MM.1S (cell line): Measurements from ENCODE around the gene LAMA3.

Source experiments
- DNase-seq: peaks from one replicate; pipeline ENCODE4 v3.0.0-alpha.2; 2015
- H2AFZ ChIP-seq: fragments of 300-600 bp; sonication (generic); 2 replicates; pipeline ENCODE4 v1.6.0; 2016; ENCODE audit warnings: antibody characterized with exemption, low read length
- H3F3A ChIP-seq: fragments of 300-600 bp; sonication (generic); 2 replicates; pipeline ENCODE4 v1.6.1; 2016; ENCODE audit warnings: mild to moderate bottlenecking, antibody characterized with exemption, low read length, moderate library complexity, mixed read lengths; ENCODE audit not compliant: insufficient read depth
- H3K27ac ChIP-seq: fragments of 300-600 bp; sonication (generic); 2 replicates; pipeline ENCODE4 v1.5.1; 2016; ENCODE audit warnings: mild to moderate bottlenecking, low read length
- H3K27me3 ChIP-seq: fragments of 300-600 bp; sonication (generic); replicated peaks from 2 replicates; pipeline ENCODE4 v1.6.0; 2016; ENCODE audit warnings: low read length; ENCODE audit not compliant: insufficient read depth
- H3K36me3 ChIP-seq: fragments of 300-600 bp; sonication (generic); replicated peaks from 2 replicates; pipeline ENCODE4 v1.6.1; 2016; ENCODE audit warnings: mild to moderate bottlenecking, low read length, mixed read lengths; ENCODE audit not compliant: insufficient read depth
- H3K4me1 ChIP-seq: fragments of 300-600 bp; sonication (generic); 2 replicates; pipeline ENCODE4 v1.6.1; 2016; ENCODE audit warnings: low read length, mixed read lengths
- H3K4me2 ChIP-seq: fragments of 300-600 bp; sonication (generic); 2 replicates; pipeline ENCODE4 v1.6.0; 2016; ENCODE audit warnings: low read depth, low read length
- H3K4me3 ChIP-seq: fragments of 300-600 bp; sonication (generic); 2 replicates; pipeline ENCODE4 v1.5.1; 2016; ENCODE audit warnings: low read length, mixed read lengths
- H3K79me2 ChIP-seq: fragments of 300-600 bp; sonication (generic); 2 replicates; pipeline ENCODE4 v1.6.1; 2016; ENCODE audit warnings: mixed run types, low read length, mixed read lengths
- H3K9ac ChIP-seq: fragments of 300-600 bp; sonication (generic); 2 replicates; pipeline ENCODE4 v1.6.1; 2016; ENCODE audit warnings: low read length, mixed read lengths
- H3K9me2 ChIP-seq: fragments of 300-600 bp; sonication (generic); replicated peaks from 2 replicates; pipeline ENCODE4 v1.6.1; 2016; ENCODE audit warnings: mild to moderate bottlenecking, low read length, mixed read lengths; ENCODE audit not compliant: insufficient read depth
- H3K9me3 ChIP-seq: fragments of 300-600 bp; sonication (generic); replicated peaks from 2 replicates; pipeline ENCODE4 v1.6.1; 2016; ENCODE audit warnings: mild to moderate bottlenecking, low read length, mixed read lengths; ENCODE audit not compliant: insufficient read depth
- H4K20me1 ChIP-seq: fragments of 300-600 bp; sonication (generic); 2 replicates; pipeline ENCODE4 v1.6.1; 2016; ENCODE audit warnings: mild to moderate bottlenecking, low read length, moderate library complexity, mixed read lengths; ENCODE audit not compliant: insufficient read depth
- EZH2 ChIP-seq: fragments of 300-600 bp; sonication (generic); optimal IDR thresholded peaks from 2 replicates; pipeline ENCODE3; 2017; ENCODE audit warnings: low read depth, mild to moderate bottlenecking, antibody characterized with exemption, low read length, mixed read lengths
- EZH2phosphoT487 ChIP-seq: fragments of 300-600 bp; sonication (generic); IDR thresholded peaks from 2 replicates; pipeline ENCODE4 v1.6.1; 2018; ENCODE audit warnings: antibody characterized with exemption, low read length
- TF ChIP-seq, protein P1 (sequence below): fragments of 300-600 bp; sonication (generic); IDR thresholded peaks from 2 replicates; pipeline ENCODE4 v1.5.1; 2016; ENCODE audit warnings: antibody characterized with exemption, low read length, mixed read lengths

LAMA3 gene

DNA sequence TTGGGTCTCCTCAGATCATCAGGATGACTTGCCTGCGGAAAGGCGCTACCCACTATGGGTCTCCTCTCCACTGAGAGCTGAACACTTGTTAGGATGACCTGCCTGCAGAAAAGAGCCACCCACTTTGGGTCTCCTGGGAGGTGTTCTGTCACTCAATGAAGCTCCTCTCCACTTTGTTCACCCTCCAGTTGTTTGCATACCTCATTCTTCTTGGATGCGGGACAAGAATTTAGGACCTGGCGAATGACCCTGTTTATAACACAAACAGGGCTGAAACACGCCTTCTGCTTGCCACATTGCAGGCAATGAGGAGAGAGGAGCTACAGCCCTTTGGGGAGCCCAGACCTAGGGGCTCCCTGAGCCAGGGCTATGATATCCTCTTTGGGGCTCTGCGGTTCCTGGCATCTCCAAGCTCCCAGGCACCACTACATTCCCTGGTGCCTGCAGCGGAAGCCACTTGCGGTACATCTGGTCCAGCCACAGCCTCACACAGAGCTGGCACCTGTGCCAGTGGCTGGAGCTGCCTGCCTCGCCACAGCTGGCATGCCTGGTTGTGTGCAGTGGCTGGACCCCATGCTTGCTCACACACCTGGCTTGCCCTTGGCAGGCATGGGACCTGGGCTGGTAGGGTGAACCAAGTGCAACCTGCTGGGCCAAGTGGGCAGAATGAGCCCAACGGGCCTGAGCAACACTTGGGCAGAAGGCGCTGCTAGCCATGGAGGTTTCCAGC is 47.2 kb upstream of the LAMA3 start:
- no peaks in the 10 kb centered on the region for H3K9me3 ChIP-seq
- no peak for TF ChIP-seq EZH2phosphoT487
- TF ChIP-seq, protein P1, sequence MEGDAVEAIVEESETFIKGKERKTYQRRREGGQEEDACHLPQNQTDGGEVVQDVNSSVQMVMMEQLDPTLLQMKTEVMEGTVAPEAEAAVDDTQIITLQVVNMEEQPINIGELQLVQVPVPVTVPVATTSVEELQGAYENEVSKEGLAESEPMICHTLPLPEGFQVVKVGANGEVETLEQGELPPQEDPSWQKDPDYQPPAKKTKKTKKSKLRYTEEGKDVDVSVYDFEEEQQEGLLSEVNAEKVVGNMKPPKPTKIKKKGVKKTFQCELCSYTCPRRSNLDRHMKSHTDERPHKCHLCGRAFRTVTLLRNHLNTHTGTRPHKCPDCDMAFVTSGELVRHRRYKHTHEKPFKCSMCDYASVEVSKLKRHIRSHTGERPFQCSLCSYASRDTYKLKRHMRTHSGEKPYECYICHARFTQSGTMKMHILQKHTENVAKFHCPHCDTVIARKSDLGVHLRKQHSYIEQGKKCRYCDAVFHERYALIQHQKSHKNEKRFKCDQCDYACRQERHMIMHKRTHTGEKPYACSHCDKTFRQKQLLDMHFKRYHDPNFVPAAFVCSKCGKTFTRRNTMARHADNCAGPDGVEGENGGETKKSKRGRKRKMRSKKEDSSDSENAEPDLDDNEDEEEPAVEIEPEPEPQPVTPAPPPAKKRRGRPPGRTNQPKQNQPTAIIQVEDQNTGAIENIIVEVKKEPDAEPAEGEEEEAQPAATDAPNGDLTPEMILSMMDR, result no peak
- no peak for TF ChIP-seq EZH2
- H3F3A ChIP-seq, result no peaks in the 10 kb centered on the region

DNA sequence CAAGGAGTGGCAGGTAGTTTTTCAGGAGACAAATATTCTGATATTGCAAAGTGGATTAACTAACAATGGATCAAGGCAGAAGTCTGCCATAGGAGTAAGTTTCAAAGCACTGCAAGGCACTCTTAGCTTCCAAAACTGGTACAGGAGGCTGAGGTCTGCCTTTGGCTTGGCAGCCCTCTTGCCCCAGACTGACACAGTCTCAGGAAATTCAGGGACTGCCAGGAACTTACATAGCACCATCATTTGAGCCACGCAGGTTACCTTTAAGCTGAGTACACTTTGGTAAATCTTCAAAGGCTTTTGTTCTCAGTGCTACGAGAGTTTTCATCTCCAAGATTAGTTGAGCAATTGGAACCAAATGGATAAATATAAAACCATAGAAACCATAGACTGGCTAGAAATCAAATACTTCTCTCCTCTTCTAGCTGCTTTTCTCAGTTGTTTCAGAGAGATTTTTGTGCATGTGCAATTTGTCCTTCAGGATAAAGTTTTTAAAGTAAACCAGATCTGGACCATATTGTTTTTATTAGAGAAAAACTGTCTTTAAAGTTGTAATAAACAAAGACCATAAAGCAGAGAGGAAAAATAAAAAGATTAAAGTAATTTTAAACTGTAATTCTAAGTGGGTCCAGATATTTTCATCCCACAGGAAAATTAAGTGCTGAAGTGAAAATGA is 45.3 kb upstream of the LAMA3 start:
- H3F3A ChIP-seq, result no peaks in the 10 kb centered on the region
- H3K4me3 ChIP-seq, result no peak overlapping the region
- no peaks in the 10 kb centered on the region for H3K4me1 ChIP-seq
- no peak overlapping the region for H3K9ac ChIP-seq
- no peak for DNase-seq
- H4K20me1 ChIP-seq, result no peaks in the 10 kb centered on the region
- H3K79me2 ChIP-seq, result no peaks in the 10 kb centered on the region
- no peak overlapping the region for H3K27ac ChIP-seq
- TF ChIP-seq EZH2phosphoT487, result no peak
- TF ChIP-seq EZH2, result no peak
- TF ChIP-seq, protein P1, result no peak
- no peak overlapping the region for H3K4me2 ChIP-seq
- H3K27me3 ChIP-seq, result no peaks in the 10 kb centered on the region
- H3K9me2 ChIP-seq, result no peaks in the 10 kb centered on the region
- no peak overlapping the region for H2AFZ ChIP-seq
- no peaks in the 10 kb centered on the region for H3K9me3 ChIP-seq
- H3K36me3 ChIP-seq, result no peaks in the 10 kb centered on the region

More for the DNA sequence above, 47.2 kb upstream of the LAMA3 start:
- no peak overlapping the region for H3K9ac ChIP-seq
- no peak overlapping the region for H3K4me2 ChIP-seq
- no peaks in the 10 kb centered on the region for H3K27me3 ChIP-seq
- no peak overlapping the region for H3K27ac ChIP-seq
- H3K9me2 ChIP-seq, result no peaks in the 10 kb centered on the region
- no peak overlapping the region for H3K4me3 ChIP-seq
- no peaks in the 10 kb centered on the region for H4K20me1 ChIP-seq
- H3K79me2 ChIP-seq, result no peaks in the 10 kb centered on the region
- no peak for DNase-seq
- H2AFZ ChIP-seq, result no peak overlapping the region
- H3K36me3 ChIP-seq, result no peaks in the 10 kb centered on the region
- H3K4me1 ChIP-seq, result no peaks in the 10 kb centered on the region

DNA sequence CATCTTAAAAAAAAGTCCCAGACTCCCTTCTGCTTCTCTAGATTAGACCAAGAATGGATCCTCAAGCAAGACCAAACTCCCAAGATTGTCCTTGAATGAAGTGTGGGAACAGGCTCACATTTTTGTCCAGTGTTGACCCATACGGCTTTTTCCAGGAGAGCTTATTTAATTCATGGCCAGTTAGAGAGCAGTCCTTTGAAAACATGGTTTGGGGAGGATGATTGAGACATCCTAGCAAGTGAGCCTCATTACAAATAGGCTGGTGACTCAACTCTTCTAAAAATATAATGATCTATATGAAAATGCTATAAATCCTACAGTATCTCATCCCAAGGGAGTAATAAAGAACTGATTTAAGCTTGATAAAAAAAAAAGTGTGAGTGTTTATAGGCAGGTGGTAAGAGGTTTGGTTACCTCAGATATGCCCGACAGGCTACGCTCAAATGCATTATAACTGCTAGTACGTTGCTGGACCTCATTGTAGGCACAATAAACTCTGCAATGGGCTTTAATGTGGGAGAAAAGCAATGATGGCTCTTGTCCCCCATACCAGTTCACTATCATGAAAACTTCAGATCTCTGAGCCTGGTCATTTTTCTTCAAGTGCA is 43.6 kb upstream of the LAMA3 start:
- H3F3A ChIP-seq, result no peaks in the 10 kb centered on the region
- H3K9me3 ChIP-seq, result no peaks in the 10 kb centered on the region
- no peaks in the 10 kb centered on the region for H3K9me2 ChIP-seq
- no peak overlapping the region for H3K4me2 ChIP-seq
- no peak for DNase-seq
- H3K4me1 ChIP-seq, result no peaks in the 10 kb centered on the region
- no peak overlapping the region for H3K4me3 ChIP-seq
- H3K79me2 ChIP-seq, result no peaks in the 10 kb centered on the region
- no peak for TF ChIP-seq EZH2
- no peak for TF ChIP-seq EZH2phosphoT487
- TF ChIP-seq, protein P1, result no peak
- no peak overlapping the region for H3K9ac ChIP-seq
- no peaks in the 10 kb centered on the region for H4K20me1 ChIP-seq
- no peak overlapping the region for H3K27ac ChIP-seq
- H2AFZ ChIP-seq, result no peak overlapping the region
- H3K27me3 ChIP-seq, result no peaks in the 10 kb centered on the region
- no peaks in the 10 kb centered on the region for H3K36me3 ChIP-seq
